GM21515 (cell line): Measurements from ENCODE around the gene PFKM.
"Not testable (repeated sequence)": the region's sequence is repeated elsewhere in the genome, so short reads cannot be mapped to it uniquely, and the experiment has no call there.

Source experiments
- ATAC-seq: cut with Tn5 transposase; IDR thresholded peaks from one replicate; pipeline ENCODE4 v1.9.1; 2021; ENCODE audit not compliant: unreplicated experiment

Gene PFKM

DNA sequence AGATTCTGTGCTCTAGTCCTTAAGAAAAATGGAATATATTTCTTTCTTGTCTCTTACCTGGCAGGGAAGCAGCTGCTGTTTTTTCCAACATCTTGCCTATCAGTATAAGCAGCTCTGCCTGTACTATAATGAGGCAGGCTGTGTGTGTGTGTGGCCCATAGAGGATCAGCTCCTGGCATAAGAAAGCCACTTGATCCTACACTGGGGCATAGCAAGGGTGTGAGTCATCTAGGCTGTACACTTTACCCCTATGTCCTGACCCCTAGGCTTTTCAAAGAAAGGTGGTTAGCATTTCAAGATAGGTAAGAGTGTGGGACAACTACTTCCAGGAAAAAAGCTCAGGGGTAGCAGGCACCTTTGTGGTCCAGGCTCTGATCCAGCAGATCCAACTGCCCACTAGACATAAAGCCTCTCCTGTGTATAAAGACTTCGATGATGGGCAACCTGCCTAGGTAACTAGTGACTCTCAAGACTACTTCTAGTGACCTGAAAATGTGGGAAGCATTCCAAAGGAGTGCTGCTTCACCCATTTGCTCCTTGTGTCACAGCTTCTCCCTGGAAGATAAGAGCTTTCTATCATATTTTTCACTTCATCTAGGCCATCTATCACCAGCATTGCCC lies 8.4 kb upstream of the PFKM start:
- no peak for ATAC-seq

DNA sequence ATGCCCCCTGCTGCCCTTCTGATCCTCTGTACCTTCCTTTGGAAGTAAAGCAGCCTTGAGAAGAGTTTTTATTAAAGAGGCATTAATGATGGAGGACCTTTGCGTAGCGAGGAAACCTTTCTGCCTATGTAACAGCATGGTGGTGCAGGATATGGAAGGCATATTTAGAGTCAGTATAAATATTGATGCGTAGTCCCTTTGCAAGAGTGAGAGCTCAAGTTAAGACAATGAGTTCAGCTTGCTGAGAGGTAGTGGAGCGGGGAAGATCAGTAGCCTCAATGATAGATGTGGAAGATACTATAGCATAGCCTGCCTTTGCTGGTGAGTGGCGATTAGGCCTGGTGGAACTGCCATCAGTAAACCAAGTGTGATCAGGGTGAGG lies 7.9 kb upstream of the PFKM start:
- not testable (repeated sequence) for ATAC-seq

DNA sequence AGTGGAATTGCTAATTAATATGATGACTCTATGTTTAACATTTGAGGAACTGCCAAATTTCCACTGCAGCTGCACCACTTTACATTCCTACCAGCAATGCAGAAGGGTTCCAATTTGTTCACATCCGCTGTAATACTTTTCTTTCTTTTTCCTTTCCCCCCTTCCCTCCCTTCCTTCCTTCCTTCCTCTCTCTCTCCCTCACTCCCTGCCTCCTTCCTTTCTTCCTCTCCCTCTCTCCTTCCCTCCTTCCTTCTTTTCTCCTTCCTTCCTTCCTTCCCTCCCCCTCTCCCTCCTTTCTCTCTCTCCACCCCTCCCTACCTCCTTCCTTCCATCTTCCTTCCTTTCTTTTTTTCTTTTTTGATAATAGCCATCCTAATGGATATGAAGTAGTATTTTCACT lies 3.2 kb upstream of the PFKM start:
- no peak for ATAC-seq

DNA sequence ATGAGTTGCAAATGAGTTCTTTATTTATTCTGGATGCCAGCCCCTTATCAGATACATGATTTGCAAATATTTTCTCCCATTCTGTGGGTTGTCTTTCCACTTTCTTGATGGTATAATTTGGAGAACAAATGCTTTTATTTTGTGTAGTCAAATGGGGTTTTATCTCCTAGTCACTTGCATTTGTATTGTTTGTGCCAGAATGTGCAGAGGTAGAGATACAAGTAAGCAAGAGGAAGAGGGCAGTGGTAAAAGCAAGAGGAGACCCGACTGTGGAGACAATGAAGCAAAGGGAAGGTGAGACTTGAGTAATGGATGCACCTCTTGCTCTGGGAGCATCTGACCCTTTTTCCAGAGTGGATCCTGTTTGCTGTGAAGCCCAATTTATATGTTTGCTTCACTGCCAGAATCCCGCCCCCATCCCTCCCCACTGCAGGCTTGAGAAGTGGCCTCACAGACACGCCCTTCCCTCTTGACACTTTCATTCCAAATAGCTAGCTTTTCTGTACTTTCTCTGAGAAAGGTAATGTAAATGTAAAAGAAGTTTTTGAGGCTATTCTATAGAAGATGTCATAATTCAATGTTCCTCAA lies 786 bp upstream of the PFKM start:
- ATAC-seq, result no peak

DNA sequence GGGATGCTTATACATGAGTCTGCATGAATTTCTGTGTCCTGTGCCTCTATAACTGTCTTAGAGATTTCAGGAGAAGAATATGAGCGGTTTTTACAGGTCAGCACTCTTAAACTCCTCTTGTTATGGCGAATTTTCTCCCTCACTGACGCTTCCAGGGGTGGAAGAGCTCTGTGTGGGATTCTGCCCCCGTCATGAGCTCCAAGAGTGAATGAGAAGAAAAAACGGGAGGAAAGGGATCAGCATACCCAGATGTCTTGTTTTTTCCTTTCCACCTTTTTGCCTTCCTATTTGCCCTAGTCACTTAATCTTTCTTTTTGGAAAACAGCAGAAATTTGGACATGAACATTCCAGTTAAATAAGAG lies 651 bp downstream of the PFKM start:
- no peak for ATAC-seq

DNA sequence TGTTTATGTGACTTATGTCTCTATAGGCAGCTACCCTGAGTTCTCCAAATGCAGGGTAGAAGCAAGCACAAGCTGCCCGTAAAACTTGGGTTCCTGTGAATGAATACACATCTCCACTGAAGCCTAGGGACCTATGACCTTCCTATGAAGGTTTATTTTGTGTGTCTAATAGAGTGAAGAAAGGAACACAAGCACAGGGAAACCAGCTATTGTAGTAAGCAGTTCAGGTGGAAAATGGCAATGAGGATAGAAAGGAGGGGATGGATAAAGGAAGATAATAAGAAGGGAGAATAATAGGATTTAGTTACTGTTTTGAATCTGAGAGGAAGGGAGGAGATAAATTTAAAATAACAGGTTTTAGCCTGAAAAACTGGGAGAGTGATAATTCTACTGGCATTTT lies 2.4 kb downstream of the PFKM start:
- no peak for ATAC-seq

DNA sequence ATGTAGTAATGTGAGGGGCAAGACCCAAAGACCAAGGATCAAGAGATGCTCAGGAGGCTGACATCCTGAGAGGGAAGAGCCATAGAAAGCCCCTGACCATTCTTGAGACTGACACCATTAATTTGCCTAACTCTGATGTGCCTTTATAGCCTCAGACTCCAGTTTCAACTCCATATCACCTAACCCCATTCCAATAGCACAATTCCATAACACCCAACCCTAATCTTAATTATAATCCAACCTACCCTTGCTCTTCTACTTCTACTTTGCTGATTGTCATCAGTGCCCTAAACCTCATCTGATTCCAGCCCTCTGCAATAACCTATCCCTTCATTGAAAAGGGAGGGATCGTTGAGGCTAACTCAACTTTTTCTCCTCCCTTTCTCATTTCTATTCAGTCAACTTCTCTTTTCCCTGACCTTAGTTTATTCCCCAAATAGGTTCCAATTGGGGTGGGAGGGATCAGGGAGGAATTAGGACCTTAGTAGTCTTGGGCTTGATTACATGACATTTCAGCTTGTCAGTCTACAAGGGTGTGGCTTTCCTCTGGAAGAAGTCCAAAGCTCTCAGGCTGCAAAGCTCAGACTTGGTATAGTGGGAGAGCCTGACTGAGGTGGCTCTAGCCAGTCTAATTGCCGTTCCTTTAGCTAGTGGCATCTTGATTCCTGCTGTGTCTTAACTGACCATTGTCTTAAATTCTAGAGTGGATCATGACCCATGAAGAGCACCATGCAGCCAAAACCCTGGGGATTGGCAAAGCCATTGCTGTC lies 3.1 kb downstream of the PFKM start:
- no peak for ATAC-seq

DNA sequence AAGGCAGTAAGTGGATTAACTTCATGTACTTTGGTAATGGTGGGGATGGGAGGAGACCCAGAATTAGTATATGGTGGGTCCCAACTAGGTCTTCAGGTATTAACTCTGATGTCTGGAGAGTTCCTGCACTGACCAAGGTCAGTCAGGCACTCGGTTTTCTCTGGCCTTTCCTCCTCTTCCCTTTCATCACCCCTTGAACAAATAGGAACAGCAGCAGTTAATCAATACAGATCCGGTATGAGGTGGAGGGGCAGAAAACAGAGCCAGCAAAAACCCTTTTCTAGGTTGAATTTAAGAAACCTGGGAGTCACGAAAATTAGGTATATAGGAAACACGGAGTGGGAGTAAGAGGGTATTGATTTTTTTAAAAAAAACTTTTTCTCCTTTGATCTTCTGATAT lies 4.0 kb downstream of the PFKM start:
- ATAC-seq, result no peak

DNA sequence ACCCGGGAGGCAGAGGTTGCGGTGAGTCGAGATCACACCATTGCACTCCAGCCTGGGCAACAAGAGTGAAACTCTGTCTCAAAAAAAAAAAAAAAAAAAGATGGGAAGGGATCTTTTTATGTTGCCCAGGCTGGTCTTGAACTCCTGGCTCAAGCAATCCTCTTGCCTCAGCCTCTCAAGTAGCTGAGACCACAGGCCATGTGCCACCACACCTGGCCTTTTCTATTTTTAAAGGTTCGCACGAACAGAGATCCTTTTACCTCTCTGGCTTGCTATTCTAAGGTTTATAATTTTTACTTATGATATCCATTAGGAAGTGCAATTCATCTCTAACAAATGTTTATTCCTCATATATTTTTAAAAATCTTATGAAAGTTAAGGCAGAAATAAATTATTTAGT lies 6.4 kb downstream of the PFKM start:
- not testable (repeated sequence) for ATAC-seq

DNA sequence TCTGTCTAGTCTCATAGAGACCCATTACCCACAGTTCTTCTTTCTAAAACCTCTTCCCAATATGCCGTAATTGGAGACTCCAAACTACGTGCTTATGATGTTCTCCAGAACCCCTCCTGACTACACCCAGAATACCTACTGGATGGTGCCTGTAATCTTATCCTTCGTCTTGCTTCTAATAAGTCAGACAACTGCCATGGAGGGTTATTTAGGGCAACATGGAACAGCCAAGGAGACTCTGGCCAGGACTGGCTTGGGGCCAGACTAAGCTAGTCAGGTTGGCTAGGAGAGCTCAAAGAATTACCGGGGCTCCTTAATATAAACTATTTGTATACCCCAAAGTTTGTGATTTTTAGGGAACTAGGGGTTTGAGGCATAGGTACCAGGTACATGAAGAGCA lies 6.8 kb downstream of the PFKM start:
- no peak for ATAC-seq

DNA sequence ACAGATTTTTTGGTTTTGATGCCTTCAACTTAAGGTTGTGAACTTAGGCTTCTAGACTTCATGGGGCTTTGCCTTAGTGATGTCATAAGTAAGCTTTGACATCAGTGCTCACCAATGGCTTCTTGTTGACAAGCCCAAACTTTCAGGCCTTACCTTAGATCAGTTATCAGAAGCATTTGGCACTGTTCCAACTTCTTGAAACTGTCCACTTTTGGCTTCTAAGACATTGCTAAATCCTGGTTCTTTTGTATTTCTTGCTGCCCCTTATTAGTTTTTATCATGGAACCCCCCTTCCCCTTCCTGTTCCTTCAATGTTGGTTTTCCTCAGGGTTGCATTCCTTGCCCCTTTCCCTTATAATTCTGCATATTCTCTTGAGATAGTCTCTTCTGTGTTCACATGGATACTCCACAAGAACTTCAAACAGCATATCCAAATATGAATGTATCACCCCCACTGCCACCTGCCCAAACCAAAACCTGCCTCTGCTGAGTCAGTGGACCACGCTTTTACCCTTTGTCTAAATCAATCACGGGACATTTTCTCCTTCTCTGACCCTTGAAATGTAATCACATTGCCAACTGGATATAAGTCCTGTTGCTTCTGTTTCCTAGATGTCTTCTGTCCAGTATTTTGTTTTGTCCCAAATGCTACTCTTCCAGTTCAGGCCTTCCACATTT lies 7.9 kb downstream of the PFKM start:
- ATAC-seq, result no peak

DNA sequence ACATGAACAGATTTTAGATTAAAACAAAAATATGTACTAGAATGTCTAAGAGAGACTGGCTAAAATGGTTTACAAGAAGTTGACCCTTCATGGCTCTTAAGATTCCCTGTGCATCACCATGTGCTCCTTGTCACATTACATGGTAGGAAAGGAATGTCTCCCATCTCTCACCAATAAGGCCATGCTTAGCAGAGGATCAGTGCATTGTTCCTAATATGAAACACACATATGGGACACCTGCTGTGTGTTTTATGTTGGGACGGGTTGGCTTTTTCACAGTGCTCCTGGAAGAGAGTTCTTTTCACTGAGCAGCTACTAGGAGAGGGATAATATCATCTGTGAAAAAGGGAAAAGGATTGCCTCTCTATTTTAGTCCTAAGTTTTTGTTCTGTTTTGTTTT lies 9.6 kb downstream of the PFKM start:
- no peak for ATAC-seq

DNA sequence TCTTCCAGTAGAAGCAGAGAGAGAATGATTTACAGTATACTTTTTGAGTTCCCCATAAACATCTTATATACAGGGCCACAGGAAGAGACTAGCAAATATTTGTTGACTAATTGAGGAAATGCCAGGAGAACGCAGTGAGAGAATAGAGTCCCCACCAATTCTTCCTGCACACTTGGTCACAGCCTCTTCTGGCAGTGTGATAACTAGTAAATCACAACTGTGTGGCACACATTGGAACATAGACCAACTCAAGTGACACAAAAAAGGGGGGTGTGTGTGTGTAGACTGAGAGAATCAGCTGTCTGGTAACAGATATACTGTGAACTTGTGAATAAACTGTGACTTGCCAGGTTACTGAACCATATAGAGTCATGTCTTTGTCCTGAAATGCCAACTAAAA lies 10.2 kb downstream of the PFKM start:
- ATAC-seq, result no peak

DNA sequence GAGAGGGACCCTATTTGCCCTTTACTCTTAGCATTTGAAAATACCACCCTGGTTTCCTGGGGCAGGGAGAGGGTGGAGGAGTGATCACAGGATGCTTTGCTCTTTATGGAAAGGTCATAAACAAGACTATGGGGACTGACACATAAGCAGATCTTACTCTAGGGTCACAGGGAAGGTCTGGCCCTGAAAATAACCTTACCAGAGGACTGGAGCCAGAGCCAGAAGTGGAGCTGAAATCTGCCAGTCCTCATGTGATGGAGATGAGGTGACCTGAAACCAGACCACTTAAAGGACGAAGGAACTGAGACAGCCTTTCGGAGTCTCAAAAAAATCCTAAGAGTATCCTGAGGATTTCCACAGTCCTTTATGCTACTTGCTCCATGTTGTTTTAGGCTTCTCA lies 12.4 kb downstream of the PFKM start:
- no peak for ATAC-seq

DNA sequence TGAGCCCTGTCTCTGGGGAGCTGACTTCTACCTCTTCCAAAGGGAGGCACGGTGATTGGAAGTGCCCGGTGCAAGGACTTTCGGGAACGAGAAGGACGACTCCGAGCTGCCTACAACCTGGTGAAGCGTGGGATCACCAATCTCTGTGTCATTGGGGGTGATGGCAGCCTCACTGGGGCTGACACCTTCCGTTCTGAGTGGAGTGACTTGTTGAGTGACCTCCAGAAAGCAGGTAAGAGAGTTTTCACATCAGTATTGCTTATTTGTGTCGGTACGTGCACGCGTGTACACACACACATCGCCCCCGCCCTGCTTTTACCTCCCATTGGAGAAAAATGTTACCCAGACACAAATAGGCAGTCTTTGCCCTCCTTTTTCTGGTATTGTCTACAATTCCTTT lies 13.7 kb downstream of the PFKM start:
- no peak for ATAC-seq

DNA sequence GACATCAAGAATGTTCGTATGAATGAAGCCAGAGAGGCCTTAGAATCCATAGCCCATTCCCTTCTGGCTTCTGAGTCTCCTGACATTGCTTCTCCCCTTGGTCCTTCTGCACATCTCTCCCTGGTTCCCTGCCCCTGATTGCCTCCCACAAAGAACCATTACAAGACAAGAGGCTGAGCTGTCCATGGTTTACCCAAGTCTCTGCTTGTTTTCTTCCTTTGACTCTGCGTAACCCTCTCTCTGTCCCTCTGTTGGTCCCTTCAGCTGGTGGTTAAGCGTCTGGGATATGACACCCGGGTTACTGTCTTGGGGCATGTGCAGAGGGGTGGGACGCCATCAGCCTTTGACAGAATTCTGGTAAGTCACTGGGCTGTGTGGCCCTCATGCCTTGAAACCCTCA lies 15.9 kb downstream of the PFKM start:
- ATAC-seq, result no peak

DNA sequence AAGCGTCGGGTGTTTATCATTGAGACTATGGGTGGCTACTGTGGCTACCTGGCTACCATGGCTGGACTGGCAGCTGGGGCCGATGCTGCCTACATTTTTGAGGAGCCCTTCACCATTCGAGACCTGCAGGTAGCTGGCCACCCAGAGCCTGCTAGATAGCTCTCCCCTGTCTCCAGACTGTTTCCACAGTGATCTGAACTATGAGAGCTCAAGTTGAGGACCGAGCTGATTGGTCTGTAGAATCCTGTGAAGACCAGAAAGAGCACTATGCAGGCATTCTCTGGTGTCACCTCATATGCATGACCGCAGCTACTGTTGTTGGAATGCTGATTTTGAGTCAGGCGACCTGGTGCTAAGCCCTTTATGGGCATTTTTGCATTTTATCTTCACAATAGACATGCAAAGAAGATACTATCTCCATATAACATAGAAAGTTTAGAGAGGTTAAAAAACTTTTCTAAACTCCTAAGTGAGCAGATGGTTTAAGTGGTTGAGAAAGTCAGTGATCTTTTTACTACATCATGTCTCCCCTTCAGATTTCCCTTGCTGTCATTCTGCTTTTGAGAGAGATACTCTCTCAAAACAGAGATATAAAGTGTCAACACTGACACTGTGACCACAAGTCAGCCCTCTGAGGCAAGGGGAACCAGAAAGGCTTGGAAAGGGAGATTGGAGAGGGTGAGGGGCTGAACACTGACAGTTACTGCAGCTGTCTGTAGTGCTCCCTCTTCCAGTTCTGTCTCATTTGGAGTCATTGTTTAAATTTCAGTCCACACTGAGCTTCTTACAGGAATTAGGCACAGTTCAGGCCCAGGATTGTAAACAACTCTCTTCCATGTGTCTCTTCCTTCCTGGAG lies 23.9 kb downstream of the PFKM start:
- ATAC-seq, result no peak

DNA sequence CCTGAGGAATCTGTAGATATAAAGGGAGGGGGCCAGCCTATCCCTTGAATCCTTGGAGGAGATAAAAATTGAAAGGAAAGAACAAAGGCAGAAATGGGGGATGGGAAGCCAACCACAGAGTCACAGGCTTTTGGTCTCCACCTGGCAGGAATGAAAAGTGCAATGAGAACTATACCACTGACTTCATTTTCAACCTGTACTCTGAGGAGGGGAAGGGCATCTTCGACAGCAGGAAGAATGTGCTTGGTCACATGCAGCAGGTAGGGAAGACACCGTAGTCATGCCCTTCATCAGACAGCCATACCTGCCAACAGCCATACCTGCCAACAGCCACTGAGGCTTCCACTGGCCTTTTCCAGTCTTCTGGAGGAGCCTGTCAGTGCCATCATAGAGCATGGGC lies 24.7 kb downstream of the PFKM start:
- ATAC-seq, result no peak

DNA sequence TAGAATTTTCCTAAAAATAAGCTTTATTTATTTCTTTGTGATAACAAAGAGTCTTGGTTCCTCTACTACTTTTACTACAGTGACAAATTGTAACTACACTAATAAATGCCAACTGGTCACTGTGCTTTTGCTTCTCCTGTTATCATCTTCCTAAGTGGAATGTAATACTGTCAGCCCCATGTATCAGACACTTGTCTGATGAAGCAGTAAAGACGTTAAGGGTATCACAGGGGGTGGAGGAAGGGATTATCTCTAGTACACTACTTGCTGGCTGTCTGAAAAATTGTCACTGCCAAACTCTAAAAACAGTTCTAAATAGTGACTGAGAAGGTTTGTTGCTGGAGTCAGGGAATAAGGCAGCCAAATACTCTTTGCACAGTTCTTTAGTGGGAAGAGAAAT lies 26.8 kb downstream of the PFKM start:
- no peak for ATAC-seq

DNA sequence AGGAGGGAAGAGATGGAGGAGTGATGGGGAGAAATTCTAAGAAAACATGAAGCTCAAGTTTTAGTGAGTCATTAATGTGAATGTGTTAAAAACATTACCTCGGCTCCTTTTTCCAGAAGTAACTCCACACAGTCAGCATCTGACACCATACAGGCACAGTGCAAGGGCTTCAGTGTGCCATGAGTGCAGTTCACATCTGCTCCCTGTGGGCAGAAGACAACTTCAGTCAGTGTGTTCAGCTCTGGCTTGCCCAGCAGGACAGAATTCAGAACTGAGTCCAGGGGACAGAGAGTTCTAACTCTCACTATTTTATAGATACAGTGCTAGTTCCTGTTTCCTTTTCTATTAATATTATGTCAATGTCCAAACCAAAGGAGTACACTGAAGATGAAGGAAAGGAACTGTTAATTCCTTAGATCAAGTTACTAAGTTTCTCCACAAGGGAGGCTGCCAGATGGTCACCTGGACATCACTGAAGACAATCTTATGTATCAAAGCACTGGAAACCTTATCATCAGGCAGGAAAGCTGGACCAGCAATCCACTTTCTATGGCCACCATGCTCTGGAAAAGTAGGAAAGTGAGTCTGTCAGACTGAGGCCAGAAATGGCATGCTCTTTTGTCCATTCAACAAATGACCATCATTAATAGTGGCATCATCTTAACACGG lies 32.1 kb downstream of the PFKM start:
- no peak for ATAC-seq

DNA sequence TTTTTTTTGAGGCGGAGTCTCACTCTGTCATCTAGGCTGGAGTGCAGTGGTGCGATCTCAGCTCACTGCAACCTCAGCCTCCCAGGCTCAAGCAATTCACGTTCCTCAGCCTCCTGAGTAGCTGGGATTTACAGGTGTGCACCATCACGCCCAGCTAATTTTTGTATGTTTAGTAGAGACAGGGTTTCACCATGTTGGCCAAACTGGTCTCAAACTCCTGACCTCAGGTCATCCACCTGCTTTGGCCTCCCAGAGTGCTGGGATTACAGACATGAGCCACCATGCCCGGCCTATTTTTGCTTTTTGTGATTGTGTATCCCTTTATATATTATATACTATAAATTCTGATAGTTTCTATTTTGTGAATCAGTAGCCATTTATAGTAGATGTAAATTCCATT lies 36.6 kb downstream of the PFKM start:
- not testable (repeated sequence) for ATAC-seq
